Measurements from ENCODE around the gene ARG1.
"Not testable (repeated sequence)": the region's sequence is repeated elsewhere in the genome, so short reads cannot be mapped to it uniquely, and the experiment has no call there.

The ARG1 gene

GRCh38 chr6:131572686-131573415 is at the start of gene ARG1:
TSS of gene ARG1 (plus strand) at chr6:131573226. CDS start at chr6:131573283, 57 bp downstream.
- DNase-seq (ENCODE audit: low spot score), result no peak

GRCh38 chr6:131523988-131524673 is 48.9 kb upstream of the ARG1 start:
- no peak for DNase-seq (ENCODE audit: low spot score)

- DNase-seq (ENCODE audit: low spot score), result no peak
Observed at GRCh38 chr6:131524695-131525336, 48.2 kb upstream of the ARG1 start.

DNA sequence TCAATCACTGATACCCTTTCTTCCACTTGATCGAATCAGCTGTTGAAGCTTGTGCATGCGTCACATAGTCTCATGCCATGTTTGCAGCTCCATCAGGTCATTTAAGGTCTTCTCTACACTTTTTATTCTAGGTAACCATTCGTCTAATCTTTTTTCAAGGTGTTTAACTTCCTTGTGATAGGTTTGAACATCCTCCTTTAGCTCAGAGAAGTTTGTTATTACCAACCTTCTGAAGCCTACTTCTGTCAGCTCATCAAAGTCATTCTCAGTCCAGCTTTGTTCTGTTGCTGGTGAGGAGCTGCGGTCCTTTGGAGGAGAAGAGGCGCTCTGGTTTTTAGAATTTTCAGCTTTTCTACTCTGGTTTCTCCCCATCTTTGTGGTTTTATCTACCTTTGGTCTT is 42.1 kb upstream of the ARG1 start:
- DNase-seq (ENCODE audit: low spot score), result not testable (repeated sequence)

DNA sequence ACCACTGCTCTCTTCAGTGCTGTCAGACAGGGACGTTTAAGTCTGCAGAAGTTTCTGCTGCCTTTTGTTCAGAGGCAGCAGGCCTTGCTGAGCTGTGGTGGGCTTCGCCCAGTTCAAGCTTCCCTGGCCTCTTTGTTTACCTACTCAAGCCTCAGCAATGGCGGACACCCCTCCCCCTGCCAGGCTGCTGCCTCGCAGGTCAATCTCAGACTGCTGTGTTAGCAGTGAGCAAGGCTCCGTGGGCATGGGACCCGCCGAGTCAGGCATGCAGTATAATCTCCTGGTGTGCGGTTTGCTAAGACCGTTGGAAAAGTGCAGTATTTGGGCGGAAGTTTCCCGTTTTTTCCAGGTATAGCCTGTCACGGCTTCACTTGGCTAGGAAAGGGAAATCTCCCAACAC is 41.3 kb upstream of the ARG1 start:
- not testable (repeated sequence) for DNase-seq (ENCODE audit: low spot score)

GRCh38 chr6:131532580-131533039 is 40.4 kb upstream of the ARG1 start:
- DNase-seq (ENCODE audit: low spot score), result no peak

DNA sequence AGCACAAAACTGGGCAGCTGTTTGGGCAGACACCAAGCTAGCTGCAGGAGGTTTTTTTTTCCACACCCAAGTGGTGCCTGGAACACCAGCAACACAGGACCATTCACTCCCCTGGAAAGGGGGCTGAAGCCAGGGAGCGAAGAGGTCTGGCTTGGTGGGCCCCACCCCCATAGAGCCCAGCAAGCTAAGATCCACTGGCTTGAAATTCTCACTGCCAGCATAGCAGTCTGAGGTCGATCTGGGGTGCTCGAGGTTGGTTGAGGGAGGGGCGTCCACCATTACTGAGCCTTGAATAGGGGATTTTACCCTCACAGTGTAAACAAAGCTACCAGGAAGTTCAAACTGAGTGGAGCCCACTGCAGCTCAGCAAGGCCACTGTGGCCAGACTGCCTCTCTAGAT is 34.4 kb upstream of the ARG1 start:
- DNase-seq (ENCODE audit: low spot score), result not testable (repeated sequence)

GRCh38 chr6:131545317-131545716 is 27.7 kb upstream of the ARG1 start:
- no peak for DNase-seq (ENCODE audit: low spot score)

DNA sequence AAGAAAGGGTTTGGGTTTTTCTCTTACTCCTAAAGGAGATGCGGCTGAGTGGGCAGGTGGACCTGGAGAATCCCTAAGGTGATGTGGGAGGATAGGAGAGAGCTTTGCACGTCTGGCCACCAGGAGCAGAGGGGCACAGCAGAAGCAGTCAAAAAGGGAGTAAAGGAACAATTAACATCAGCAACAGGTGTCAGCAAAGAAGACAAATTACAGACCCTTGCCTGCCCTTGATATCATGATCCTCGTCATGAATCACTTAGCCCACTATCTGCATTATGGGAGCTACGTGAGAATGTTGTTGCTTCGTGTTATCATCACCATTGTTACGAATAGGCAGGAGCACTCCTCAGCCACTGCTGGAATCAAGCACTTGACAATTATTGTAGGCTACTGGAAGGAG is 25.5 kb upstream of the ARG1 start:
- DNase-seq (ENCODE audit: low spot score), result no peak

DNA sequence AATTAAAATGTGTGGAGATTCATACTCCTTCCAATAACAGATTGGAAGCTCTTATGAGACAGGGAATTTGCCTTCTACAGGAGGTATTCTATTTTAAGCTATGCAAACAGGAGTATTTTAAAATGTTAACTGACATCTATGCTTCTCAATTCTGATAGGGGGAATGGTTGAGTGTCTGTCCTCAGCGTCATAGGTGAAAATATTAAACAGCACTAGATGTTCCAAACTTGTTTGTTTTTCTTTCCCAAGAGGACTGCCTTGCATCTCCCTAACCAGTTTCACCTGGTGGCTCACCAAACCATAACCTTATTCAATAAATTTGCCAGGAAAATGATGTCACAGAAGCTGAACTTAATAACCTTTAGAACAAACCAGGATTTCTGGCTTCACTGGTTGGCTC is 24.6 kb upstream of the ARG1 start:
- DNase-seq (ENCODE audit: low spot score), result no peak

- no peak for DNase-seq (ENCODE audit: low spot score)
Observed at GRCh38 chr6:131549811-131550210, 23.2 kb upstream of the ARG1 start.

DNA sequence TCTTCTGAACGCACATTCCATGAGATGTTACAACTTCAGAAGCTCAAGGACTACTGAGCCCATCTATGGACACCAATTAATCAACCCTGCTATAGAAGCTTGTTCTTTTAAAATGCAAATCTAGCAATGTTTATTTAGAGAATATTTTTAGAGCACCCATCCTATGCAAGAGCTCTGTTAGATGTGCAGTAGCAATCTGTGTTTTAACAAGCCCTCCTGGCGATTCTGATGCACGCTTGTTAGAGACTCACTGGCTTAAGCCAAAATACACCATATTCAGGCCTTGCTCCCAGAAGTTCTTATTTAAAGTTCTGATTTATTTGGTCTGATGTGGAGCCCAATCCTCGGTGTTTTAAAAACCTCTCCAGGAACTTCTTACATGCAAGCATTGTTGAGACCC is 21.1 kb upstream of the ARG1 start:
- no peak for DNase-seq (ENCODE audit: low spot score)

- DNase-seq (ENCODE audit: low spot score), result no peak
Observed at GRCh38 chr6:131552572-131552971, 20.5 kb upstream of the ARG1 start.

GRCh38 chr6:131555992-131556391 is 17.0 kb upstream of the ARG1 start:
- DNase-seq (ENCODE audit: low spot score), result no peak

GRCh38 chr6:131558922-131559321 is 14.1 kb upstream of the ARG1 start:
- DNase-seq (ENCODE audit: low spot score), result no peak

DNA sequence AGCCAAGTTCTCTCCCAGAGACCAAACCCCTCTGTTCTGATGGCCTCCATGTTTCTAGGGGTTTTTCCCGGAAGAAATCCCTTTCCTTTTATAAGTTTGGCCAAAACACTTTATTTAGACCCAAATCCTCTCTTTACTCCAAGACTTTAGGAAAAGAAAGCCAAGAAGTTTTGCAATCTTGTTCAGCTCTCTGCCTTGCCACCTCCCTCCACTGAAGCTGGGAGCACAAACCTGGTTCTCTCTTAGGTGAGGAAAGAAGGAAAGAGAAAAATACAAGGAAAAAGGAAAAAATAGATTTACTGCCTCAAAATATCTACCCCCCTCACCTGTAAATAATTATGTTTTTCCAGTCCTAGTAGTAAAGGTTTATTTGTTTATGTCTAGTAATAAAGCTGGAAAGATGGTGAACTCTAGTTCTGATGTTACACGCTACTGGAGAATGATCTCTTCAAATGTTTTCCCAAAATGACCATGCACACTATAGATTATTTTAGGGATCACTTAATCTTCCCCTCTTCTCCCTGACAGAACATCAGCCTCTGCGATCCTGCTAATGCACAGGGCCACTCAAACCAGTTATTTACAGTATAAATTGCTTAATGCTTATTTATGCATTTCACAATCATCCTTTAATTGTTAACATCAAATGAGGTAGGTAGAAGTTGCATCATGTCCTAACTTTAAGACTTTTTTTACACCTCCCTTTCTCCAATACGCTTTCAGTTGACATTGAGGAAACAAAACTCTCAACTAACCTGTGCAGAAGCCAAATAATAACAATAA is 10.9 kb upstream of the ARG1 start:
- no peak for DNase-seq (ENCODE audit: low spot score)

DNA sequence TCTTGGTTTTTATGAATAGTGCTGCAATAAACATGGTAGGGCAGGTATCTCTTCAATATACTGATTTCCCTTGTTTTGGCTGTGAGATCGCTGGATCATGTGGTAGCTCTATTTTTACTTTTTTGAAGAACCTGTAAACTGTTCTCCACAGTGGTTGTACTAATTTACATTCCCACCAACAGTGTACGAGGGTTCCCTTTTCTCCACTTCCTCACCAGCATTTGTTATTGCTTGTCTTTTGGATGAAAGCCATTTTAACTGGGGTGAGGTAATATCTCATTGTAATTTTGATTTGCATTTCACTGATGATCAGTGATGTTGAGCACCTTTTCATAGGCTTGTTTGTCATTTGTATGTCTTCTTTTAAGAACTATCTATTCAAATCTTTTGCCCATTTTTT is 8.0 kb upstream of the ARG1 start:
- DNase-seq (ENCODE audit: low spot score), result no peak

DNA sequence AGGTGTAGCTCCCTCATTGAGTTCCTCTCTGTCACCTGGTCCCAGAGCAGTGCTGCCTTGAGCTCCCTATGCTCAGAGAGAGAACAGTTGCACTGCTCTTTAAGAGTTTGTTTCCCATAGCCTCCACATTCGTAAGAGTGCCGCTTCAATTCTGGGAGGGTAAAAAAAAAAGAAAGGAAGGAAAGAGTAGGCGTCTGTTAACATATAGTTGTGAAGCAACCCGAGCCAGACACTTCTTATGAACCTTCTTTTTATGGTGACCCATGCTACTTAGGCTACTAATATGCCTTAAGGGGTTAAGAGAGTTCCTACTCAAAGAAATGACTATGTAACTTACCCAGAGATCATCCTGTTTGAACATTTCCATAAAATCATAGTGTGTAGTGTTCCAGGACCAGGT is 4.3 kb upstream of the ARG1 start:
- no peak for DNase-seq (ENCODE audit: low spot score)

- no peak for DNase-seq (ENCODE audit: low spot score)
Observed at GRCh38 chr6:131574133-131574532, 1.1 kb downstream of the ARG1 start.

DNA sequence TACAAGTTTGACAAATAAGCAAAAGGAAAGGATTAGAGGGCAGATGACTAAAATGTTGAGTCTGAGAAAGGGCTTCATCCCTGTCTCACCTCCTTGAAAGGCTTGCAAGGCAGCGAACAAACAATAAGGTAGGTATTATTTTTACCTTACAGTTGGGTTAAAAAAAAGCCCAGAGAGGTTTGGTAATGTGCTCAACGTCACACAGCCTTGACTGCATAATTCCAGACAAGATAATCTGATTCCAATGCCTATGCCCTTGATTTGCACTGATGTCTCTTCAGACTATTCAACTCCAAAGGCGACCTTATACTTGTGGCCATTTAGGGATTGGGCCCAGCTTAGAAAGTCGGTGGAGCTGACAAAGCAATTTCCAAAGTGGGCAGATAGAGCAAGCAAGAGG is 1.7 kb downstream of the ARG1 start:
- DNase-seq (ENCODE audit: low spot score), result no peak

GRCh38 chr6:131575834-131576478 is 2.9 kb downstream of the ARG1 start:
- no peak for DNase-seq (ENCODE audit: low spot score)

GRCh38 chr6:131581523-131581922 is 8.5 kb downstream of the ARG1 start:
- DNase-seq (ENCODE audit: low spot score), result no peak

Data from putamen (tissue), 1 donor.